GM12892 (cell line): ENCODE measurements around the gene IRAK2.

Source experiments
- POLR2A ChIP-seq: IDR thresholded peaks from 2 replicates; pipeline ENCODE4 v1.6.1; 2011; ENCODE audit warnings: low read depth, low read length, control low read depth
- TAF1 ChIP-seq: IDR thresholded peaks from 2 replicates; pipeline ENCODE4 v1.6.1; 2011; ENCODE audit warnings: low read depth, mild to moderate bottlenecking, control low read depth, low read length, borderline replicate concordance

DNA sequence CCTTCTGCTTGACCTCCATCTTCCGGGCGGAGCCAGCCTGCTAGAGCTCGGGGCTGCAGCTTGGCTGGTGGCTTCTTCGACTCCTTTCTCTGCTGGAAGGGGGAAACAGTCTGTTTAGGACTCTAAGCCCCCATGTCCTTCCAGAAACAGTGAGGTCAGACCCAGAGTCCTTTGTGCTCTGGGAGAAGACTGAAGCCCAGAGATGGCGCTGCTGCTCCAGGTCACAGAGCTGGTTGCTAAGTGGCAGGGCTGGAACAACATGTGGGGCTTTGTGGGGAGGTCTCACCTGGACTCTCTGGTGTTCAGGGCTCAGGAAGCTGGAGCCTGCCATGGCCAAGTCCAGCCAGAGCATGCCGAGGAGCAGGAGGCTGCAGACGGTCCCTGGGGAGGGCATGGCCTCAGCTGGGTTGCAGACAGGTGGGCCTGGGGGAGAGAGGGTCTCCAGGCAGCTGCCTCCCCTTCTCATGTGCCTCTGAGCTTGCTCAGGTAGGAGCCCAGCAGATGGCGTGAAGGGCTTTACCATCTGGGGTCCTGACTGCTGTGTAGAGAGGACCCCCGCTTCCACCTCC, 125.2 kb downstream of the IRAK2 start:
- TF ChIP-seq POLR2A (no peak; the same call in 1 of the 2 replicates), TAF1 (no peak)
